Right atrium auricular region (tissue), 2 donors: ENCODE results near the gene KLK5. TPM values are rescaled to one million over a fixed set of nuclear protein-coding genes. Genes with fewer than 3 reads are reported as not detected.

ENCODE experiments used
- DNase-seq: peaks from one replicate; pipeline ENCODE4 v3.0.0-alpha.2; 2019; ENCODE audit warnings: low spot score
- H3K27ac ChIP-seq, 2 donors: fragments of 200-600 bp; sonication (generic); 1 replicate in 1 of 2; 2 replicates in 1 of 2; pipeline ENCODE4 v1.5.1; 2016 to 2019
- H3K27me3 ChIP-seq, 2 donors: fragments of 200-600 bp; sonication (generic); one replicate each; pipeline versions ENCODE4 v1.5.1 to v1.6.0; 2017 to 2019
- H3K36me3 ChIP-seq: fragments of 200-600 bp; sonication (generic); one replicate; pipeline ENCODE4 v1.5.1; 2016
- H3K4me1 ChIP-seq, 2 donors: fragments of 200-600 bp; sonication (generic); one replicate each; pipeline versions ENCODE4 v1.5.1 to v1.6.0; 2017 to 2019
- H3K4me3 ChIP-seq, 2 donors: fragments of 200-600 bp; sonication (generic); 1 replicate in 1 of 2; 2 replicates in 1 of 2; pipeline ENCODE4 v1.5.1; 2017 to 2019; ENCODE audit warnings: mild to moderate bottlenecking in 1 of 2, moderate library complexity in 1 of 2
- H3K9me3 ChIP-seq, 2 donors: fragments of 200-600 bp; sonication (generic); one replicate each; pipeline ENCODE4 v1.5.1; 2019
- total RNA-seq, 2 donors: library from RNA; depleted of rRNA; stranded (reverse); fragments of >200 nt; gene quantifications; one replicate each; pipeline ENCODE4 v1.1.0, GENCODE V29; 2016
- TF ChIP-seq, protein P1 (sequence below), 2 donors: fragments of 200-600 bp; sonication (generic); IDR thresholded peaks; one replicate each; pipeline ENCODE4 v1.5.1; 2019; ENCODE audit warnings: antibody characterized with exemption in 2 of 2

KLK5 gene
- total RNA-seq, 2 donors from 2014 or later, result 2.6 to 3.1 TPM

GRCh38 chr19:50925734-50926133 is 27.1 kb downstream of the KLK5 start:
- Histone ChIP-seq H3K27ac (no peak overlapping the region), H3K36me3 (no peaks in the 10 kb centered on the region), H3K4me1 (no peaks in the 10 kb centered on the region), H3K27me3 (no peaks in the 10 kb centered on the region), H3K4me3 (no peak overlapping the region), H3K9me3 (no peaks in the 10 kb centered on the region)
- no peak for DNase-seq
- TF ChIP-seq, protein P1, sequence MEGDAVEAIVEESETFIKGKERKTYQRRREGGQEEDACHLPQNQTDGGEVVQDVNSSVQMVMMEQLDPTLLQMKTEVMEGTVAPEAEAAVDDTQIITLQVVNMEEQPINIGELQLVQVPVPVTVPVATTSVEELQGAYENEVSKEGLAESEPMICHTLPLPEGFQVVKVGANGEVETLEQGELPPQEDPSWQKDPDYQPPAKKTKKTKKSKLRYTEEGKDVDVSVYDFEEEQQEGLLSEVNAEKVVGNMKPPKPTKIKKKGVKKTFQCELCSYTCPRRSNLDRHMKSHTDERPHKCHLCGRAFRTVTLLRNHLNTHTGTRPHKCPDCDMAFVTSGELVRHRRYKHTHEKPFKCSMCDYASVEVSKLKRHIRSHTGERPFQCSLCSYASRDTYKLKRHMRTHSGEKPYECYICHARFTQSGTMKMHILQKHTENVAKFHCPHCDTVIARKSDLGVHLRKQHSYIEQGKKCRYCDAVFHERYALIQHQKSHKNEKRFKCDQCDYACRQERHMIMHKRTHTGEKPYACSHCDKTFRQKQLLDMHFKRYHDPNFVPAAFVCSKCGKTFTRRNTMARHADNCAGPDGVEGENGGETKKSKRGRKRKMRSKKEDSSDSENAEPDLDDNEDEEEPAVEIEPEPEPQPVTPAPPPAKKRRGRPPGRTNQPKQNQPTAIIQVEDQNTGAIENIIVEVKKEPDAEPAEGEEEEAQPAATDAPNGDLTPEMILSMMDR (IDR thresholded peaks at IDR 0.05), result no peak

DNA sequence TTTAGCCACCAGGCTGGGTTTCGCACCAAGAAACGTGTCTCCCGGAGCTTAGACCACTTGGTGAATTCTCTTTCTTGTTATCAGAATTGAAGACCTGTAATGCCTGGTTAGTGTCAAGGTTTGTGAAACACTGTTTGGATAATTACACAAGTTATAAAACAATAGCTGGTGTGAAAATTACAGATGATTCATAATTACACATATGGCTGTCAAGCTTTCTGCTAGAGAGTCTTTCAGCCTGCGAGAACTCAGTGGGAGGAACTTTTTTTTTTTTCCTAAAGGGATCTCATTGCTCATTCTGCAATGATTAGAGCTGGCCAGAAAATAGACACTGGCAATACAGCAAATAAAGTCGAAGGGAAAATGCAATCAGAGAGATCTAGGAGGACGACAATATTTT is 28.3 kb downstream of the KLK5 start:
- no peaks in the 10 kb centered on the region for H3K27me3 ChIP-seq
- DNase-seq, result no peak
- TF ChIP-seq, protein P1 (IDR thresholded peaks at IDR 0.05), result no peak

DNA sequence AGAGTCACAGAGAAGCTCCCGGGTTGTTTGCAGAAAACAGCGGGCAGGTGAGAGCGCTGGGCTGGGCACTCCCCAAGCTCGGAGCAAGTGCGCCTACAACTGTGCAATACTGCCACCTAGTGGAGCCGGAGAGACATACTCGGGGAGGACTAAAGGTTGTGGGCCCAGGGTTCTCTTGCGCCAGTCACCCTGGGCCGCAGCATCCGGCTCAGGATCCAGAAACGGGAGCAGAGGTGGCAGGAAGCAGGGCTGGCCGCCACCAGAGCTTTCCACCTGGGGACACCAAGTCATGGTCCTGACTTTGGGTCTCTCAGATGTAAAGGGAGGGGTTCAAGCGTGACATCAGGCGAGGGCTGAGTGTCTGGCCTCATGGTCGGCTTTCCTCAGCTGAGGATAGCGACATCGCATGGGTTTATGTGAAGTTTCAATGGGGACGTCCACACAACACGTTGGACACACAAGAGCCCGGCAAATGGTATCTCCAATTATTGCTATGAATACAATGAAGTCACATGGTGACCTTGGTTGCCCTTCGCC is 30.5 kb downstream of the KLK5 start:
- H3K9me3 ChIP-seq, result no peaks in the 10 kb centered on the region
- no peaks in the 10 kb centered on the region for H3K27me3 ChIP-seq

More for the DNA sequence above, 28.3 kb downstream of the KLK5 start:
- Histone ChIP-seq H3K4me1 (no peaks in the 10 kb centered on the region), H3K4me3 (no peak overlapping the region), H3K27ac (no peak overlapping the region), H3K36me3 (no peaks in the 10 kb centered on the region), H3K9me3 (no peaks in the 10 kb centered on the region)

DNA sequence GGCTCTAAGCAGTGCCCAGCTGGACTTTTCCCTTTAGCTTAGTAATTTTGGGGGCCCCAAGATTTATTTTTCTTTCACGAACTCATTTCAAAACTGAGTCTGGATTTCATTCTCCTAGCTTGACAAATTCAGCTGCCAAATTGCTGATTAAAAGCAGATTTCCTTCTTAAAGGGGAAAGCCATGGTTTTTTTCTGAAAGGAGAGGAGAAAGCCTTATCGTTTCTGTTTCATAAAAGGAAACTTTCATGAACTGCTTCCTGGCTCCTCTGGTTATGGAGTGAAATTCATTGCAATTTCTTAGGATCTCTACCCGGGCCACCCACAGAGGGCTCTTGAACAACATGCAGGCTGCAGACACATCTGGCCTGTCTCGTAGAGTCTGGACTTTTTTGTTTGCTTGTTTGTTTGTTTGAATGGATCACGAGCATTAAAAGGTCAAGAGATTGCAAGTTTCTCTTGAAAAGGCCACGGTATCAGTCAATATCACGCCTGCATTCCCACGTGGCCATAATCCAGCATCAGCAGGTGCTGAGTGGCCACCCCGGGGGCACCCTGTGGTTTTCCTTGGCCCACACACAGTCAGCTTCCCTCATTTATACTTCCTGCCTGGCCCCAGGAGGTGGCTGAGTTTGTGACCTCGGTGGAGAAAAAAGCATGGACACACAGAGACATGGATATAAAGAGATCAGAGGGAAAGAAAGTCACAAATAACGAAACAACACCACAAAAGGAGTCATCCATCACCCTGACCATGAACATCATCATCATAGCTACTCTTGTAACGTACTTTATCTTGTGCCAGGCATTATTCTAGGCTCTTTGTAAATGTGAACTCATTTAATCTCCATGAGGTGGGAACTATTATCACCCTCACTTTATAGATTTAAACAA is 31.2 kb downstream of the KLK5 start:
- no peak overlapping the region for H3K4me3 ChIP-seq
- TF ChIP-seq, protein P1 (IDR thresholded peaks at IDR 0.05), result no peak
- no peak for DNase-seq
- no peaks in the 10 kb centered on the region for H3K9me3 ChIP-seq
- no peak overlapping the region for H3K27ac ChIP-seq
- H3K36me3 ChIP-seq, result no peaks in the 10 kb centered on the region
- no peaks in the 10 kb centered on the region for H3K4me1 ChIP-seq
- H3K27me3 ChIP-seq, result no peaks in the 10 kb centered on the region

More for the DNA sequence above, 30.5 kb downstream of the KLK5 start:
- no peaks in the 10 kb centered on the region for H3K36me3 ChIP-seq
- H3K4me3 ChIP-seq, result no peak overlapping the region
- TF ChIP-seq, protein P1 (IDR thresholded peaks at IDR 0.05), result peak; percentile 75 to 84
- H3K27ac ChIP-seq, result no peak overlapping the region
- DNase-seq, result peak; percentile 62
- H3K4me1 ChIP-seq, result no peaks in the 10 kb centered on the region

GRCh38 chr19:50916069-50916468 is 36.8 kb downstream of the KLK5 start:
- H3K9me3 ChIP-seq, result no peaks in the 10 kb centered on the region
- H3K36me3 ChIP-seq, result no peaks in the 10 kb centered on the region
- no peaks in the 10 kb centered on the region for H3K4me1 ChIP-seq
- TF ChIP-seq, protein P1 (IDR thresholded peaks at IDR 0.05), result no peak
- peaks cover 0 to 10% of the 10 kb centered on the region in 2 donors for H3K27me3 ChIP-seq
- no peak overlapping the region for H3K27ac ChIP-seq
- DNase-seq, result no peak
- no peak overlapping the region for H3K4me3 ChIP-seq
